Measurements from ENCODE around the gene CNTNAP5.

DNA sequence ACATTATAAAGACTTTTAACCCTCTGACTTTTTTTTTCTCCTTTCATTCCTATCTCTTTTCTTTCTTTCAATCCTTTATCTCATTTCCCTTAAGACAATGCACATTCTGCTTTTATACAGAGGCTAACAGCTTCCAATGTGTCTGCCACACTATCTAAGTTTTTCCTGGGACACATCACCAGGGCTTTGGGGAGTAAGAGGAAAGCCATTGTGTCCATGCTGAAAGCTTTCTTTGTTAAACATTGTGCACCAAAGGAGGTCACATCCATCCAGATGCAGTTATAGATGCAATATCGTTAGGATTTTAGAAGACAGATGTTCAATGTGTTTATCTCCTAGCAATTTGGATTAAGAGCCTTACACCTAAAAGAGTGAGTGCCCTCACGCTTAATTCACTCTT lies 534.1 kb downstream of the CNTNAP5 start:
- TF ChIP-seq ZFP3 (CRISPR knock-in tag; IDR thresholded peaks at IDR 0.05) (no peak), ZNF70 (CRISPR knock-in tag; IDR thresholded peaks at IDR 0.05) (no peak), SNAI2 (CRISPR knock-in tag; IDR thresholded peaks at IDR 0.05) (no peak), CSDC2 (CRISPR knock-in tag; IDR thresholded peaks at IDR 0.05) (no peak), TOX (CRISPR knock-in tag; IDR thresholded peaks at IDR 0.05; ENCODE audit: borderline replicate concordance) (no peak), GLIS3 (CRISPR knock-in tag; IDR thresholded peaks at IDR 0.05) (no peak), ISL1 (CRISPR knock-in tag; IDR thresholded peaks at IDR 0.05) (no peak), ZC3H10 (CRISPR knock-in tag; IDR thresholded peaks at IDR 0.05) (no peak), ARNTL (CRISPR knock-in tag; IDR thresholded peaks at IDR 0.05; ENCODE audit: borderline replicate concordance, low read depth) (no peak), ZFP30 (CRISPR knock-in tag; IDR thresholded peaks at IDR 0.05) (no peak), RARB (CRISPR knock-in tag; IDR thresholded peaks at IDR 0.05) (no peak), ESRRG (CRISPR knock-in tag; IDR thresholded peaks at IDR 0.05) (no peak)
- TF ChIP-seq, protein P1, sequence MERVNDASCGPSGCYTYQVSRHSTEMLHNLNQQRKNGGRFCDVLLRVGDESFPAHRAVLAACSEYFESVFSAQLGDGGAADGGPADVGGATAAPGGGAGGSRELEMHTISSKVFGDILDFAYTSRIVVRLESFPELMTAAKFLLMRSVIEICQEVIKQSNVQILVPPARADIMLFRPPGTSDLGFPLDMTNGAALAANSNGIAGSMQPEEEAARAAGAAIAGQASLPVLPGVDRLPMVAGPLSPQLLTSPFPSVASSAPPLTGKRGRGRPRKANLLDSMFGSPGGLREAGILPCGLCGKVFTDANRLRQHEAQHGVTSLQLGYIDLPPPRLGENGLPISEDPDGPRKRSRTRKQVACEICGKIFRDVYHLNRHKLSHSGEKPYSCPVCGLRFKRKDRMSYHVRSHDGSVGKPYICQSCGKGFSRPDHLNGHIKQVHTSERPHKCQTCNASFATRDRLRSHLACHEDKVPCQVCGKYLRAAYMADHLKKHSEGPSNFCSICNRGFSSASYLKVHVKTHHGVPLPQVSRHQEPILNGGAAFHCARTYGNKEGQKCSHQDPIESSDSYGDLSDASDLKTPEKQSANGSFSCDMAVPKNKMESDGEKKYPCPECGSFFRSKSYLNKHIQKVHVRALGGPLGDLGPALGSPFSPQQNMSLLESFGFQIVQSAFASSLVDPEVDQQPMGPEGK (CRISPR knock-in tag; IDR thresholded peaks at IDR 0.05; ENCODE audit: borderline replicate concordance): no peak
- TF ChIP-seq, protein P2, sequence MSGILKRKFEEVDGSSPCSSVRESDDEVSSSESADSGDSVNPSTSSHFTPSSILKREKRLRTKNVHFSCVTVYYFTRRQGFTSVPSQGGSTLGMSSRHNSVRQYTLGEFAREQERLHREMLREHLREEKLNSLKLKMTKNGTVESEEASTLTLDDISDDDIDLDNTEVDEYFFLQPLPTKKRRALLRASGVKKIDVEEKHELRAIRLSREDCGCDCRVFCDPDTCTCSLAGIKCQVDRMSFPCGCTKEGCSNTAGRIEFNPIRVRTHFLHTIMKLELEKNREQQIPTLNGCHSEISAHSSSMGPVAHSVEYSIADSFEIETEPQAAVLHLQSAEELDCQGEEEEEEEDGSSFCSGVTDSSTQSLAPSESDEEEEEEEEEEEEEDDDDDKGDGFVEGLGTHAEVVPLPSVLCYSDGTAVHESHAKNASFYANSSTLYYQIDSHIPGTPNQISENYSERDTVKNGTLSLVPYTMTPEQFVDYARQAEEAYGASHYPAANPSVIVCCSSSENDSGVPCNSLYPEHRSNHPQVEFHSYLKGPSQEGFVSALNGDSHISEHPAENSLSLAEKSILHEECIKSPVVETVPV (CRISPR knock-in tag; IDR thresholded peaks at IDR 0.05): no peak

All from SK-N-SH treated with all-trans-retinoic acid at 6 μM for 48 hours (cell line).